HL-60 (cell line): ENCODE results near the gene ARRB2.

Experiments used
- DNase-seq, 2 experiments: peaks; one replicate each; pipeline ENCODE4 v3.0.0-alpha.2; 2010 to 2020; ENCODE audit warnings: low read depth in 1 of 2, low spot score in 1 of 2
- H3K27ac ChIP-seq: fragments of 250-450 bp; sonication (Bioruptor Pico); replicated peaks from 2 replicates; pipeline ENCODE4 v1.5.1; 2020; ENCODE audit warnings: mild to moderate bottlenecking, moderate library complexity
- H3K27me3 ChIP-seq: fragments of 250-450 bp; sonication (Bioruptor Pico); 2 replicates; pipeline ENCODE4 v1.5.1; 2021; ENCODE audit warnings: mild to moderate bottlenecking, moderate library complexity; ENCODE audit not compliant: insufficient read depth, poor library complexity, severe bottlenecking
- H3K4me3 ChIP-seq: replicated peaks from 2 replicates; pipeline ENCODE4 v1.5.1; 2011; ENCODE audit warnings: mild to moderate bottlenecking, control low read depth, low read length; ENCODE audit not compliant: insufficient read depth
- GABPA ChIP-seq: IDR thresholded peaks from 2 replicates; pipeline ENCODE4 v1.6.1; 2012; ENCODE audit warnings: low read depth
- POLR2AphosphoS5 ChIP-seq: IDR thresholded peaks from 2 replicates; pipeline ENCODE4 v1.6.1; 2012; ENCODE audit warnings: low read depth
- SPI1 ChIP-seq: IDR thresholded peaks from 2 replicates; pipeline ENCODE4 v1.6.1; 2012; ENCODE audit warnings: low read depth, mild to moderate bottlenecking, borderline replicate concordance
- TF ChIP-seq, protein P1 (sequence below): IDR thresholded peaks from one replicate; pipeline ENCODE4 v1.5.1; 2011; ENCODE audit warnings: low read length, control low read depth, inconsistent platforms; ENCODE audit not compliant: insufficient read depth
- TF ChIP-seq, protein P2 (sequence below): IDR thresholded peaks from 2 replicates; pipeline ENCODE4 v1.6.1; 2012; ENCODE audit warnings: low read depth; ENCODE audit not compliant: insufficient replicate concordance

Gene ARRB2

GRCh38 chr17:4738136-4739121 is 28.0 kb downstream of the ARRB2 start:
- H3K4me3 ChIP-seq, result peak overlapping the region; percentile 51
- no peak for DNase-seq
- no peak overlapping the region for H3K27ac ChIP-seq
- peaks cover 10% of the 10 kb centered on the region for H3K27me3 ChIP-seq
- TF ChIP-seq, protein P1, sequence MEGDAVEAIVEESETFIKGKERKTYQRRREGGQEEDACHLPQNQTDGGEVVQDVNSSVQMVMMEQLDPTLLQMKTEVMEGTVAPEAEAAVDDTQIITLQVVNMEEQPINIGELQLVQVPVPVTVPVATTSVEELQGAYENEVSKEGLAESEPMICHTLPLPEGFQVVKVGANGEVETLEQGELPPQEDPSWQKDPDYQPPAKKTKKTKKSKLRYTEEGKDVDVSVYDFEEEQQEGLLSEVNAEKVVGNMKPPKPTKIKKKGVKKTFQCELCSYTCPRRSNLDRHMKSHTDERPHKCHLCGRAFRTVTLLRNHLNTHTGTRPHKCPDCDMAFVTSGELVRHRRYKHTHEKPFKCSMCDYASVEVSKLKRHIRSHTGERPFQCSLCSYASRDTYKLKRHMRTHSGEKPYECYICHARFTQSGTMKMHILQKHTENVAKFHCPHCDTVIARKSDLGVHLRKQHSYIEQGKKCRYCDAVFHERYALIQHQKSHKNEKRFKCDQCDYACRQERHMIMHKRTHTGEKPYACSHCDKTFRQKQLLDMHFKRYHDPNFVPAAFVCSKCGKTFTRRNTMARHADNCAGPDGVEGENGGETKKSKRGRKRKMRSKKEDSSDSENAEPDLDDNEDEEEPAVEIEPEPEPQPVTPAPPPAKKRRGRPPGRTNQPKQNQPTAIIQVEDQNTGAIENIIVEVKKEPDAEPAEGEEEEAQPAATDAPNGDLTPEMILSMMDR, result no peak
- TF ChIP-seq GABPA (no peak), SPI1 (no peak), POLR2AphosphoS5 (no peak)
- TF ChIP-seq, protein P2, sequence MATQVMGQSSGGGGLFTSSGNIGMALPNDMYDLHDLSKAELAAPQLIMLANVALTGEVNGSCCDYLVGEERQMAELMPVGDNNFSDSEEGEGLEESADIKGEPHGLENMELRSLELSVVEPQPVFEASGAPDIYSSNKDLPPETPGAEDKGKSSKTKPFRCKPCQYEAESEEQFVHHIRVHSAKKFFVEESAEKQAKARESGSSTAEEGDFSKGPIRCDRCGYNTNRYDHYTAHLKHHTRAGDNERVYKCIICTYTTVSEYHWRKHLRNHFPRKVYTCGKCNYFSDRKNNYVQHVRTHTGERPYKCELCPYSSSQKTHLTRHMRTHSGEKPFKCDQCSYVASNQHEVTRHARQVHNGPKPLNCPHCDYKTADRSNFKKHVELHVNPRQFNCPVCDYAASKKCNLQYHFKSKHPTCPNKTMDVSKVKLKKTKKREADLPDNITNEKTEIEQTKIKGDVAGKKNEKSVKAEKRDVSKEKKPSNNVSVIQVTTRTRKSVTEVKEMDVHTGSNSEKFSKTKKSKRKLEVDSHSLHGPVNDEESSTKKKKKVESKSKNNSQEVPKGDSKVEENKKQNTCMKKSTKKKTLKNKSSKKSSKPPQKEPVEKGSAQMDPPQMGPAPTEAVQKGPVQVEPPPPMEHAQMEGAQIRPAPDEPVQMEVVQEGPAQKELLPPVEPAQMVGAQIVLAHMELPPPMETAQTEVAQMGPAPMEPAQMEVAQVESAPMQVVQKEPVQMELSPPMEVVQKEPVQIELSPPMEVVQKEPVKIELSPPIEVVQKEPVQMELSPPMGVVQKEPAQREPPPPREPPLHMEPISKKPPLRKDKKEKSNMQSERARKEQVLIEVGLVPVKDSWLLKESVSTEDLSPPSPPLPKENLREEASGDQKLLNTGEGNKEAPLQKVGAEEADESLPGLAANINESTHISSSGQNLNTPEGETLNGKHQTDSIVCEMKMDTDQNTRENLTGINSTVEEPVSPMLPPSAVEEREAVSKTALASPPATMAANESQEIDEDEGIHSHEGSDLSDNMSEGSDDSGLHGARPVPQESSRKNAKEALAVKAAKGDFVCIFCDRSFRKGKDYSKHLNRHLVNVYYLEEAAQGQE, result no peak

- no peak for DNase-seq
- TF ChIP-seq POLR2AphosphoS5 (no peak), SPI1 (no peak), GABPA (no peak)
- TF ChIP-seq, protein P1, result no peak
- TF ChIP-seq, protein P2, result no peak
- H3K4me3 ChIP-seq, result peak within 1 kb of the TSS; percentile 51
- peaks cover 10% of the 10 kb centered on the region for H3K27me3 ChIP-seq
- H3K27ac ChIP-seq, result no peak within 1 kb of the TSS
These were observed 28.9 kb downstream of the ARRB2 start, which contains the start of the genes CXCL16 and ZMYND15 for GRCh38 chr17:4739122-4740024. Gene CXCL16 (minus strand): TSS chr17:4739928. CDS start chr17:4739339, 589 bp downstream. Gene ZMYND15 (plus strand): TSS chr17:4739833. CDS start chr17:4740549, 716 bp downstream.

DNA sequence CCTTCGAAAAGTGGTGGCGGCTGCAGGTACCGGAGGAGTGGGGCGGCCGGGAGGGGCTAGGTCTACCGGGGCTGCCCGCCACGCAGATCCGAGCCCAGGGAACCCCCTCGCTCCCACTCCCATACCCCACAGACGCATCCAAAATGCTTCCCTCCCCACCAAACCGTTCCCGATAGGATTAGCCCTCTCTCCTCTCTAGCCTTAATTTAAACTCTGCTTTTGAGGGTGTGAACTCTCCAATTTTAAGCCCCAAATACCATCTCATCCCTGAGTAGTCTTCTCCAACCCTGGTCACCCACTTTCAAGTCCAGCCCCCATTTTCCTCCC is 29.6 kb downstream of the ARRB2 start:
- H3K4me3 ChIP-seq, result 0 out of 2 replicates have a peak overlapping the region, but pooled peaks have one; percentile 51
- no peak overlapping the region for H3K27ac ChIP-seq
- TF ChIP-seq SPI1, result no peak
- TF ChIP-seq, protein P1, result no peak
- TF ChIP-seq, protein P2, result no peak
- no peak for TF ChIP-seq POLR2AphosphoS5
- TF ChIP-seq GABPA, result no peak
- H3K27me3 ChIP-seq, result peaks cover 10% of the 10 kb centered on the region
- DNase-seq, result no peak
